OCI-LY3 (cell line): ENCODE results near the gene RNF181.

Experiments used
- CTCF ChIP-seq: fragments of 200-600, 300-600 bp; sonication (generic); IDR thresholded peaks from 2 replicates; pipeline ENCODE4 v1.5.1; 2014; ENCODE audit warnings: antibody characterized with exemption, low read length, low read depth
- EZH2phosphoT487 ChIP-seq: fragments of 200-600 bp; shearing (Covaris generic); IDR thresholded peaks from 2 replicates; pipeline ENCODE4 v1.6.1; 2018; ENCODE audit warnings: antibody characterized with exemption, mixed run types, low read depth

GRCh38 chr2:85631316-85631715, 35.8 kb downstream of the RNF181 start:
- TF ChIP-seq CTCF (no peak), EZH2phosphoT487 (no peak)
